Measurements from ENCODE around the gene PPIB. TPM values are rescaled to one million over a fixed set of nuclear protein-coding genes. Genes with fewer than 3 reads are reported as not detected.

The PPIB gene
- total and polyA plus RNA-seq, 2 experiments from 2014 or later: 398 to 870 TPM

GRCh38 chr15:64163659-64164362, 989 bp upstream of the PPIB start (continued):
- TF ChIP-seq REST (IDR thresholded peaks at IDR 0.05; ENCODE audit: unreplicated experiment) (no peak), JUNB (IDR thresholded peaks at IDR 0.05; ENCODE audit: unreplicated experiment) (no peak), STAT1 (IDR thresholded peaks at IDR 0.05; ENCODE audit: unreplicated experiment) (no peak), CREB1 (CRISPR knock-in tag; IDR thresholded peaks at IDR 0.05; ENCODE audit: low read depth) (no peak)

- peaks cover 18% of the 10 kb centered on the region; the same call in 1 of the 2 replicates for H3F3A ChIP-seq (replicated peaks; ENCODE audit: low read depth)
- peaks cover 24% of the 10 kb centered on the region for H3K4me1 Mint-ChIP-seq
- H3K79me2 ChIP-seq (replicated peaks; ENCODE audit: insufficient read depth): peaks cover 21% of the 10 kb centered on the region
- ATAC-seq (peak; percentile 46), DNase-seq (ENCODE audit: low spot score) (no peak)
- no peak for TF ChIP-seq POLR2AphosphoS5 (IDR thresholded peaks at IDR 0.05; ENCODE audit: low read depth)
- no peak for TF ChIP-seq ZNF462 (CRISPR knock-in tag; IDR thresholded peaks at IDR 0.05)
- no peak for TF ChIP-seq REST (IDR thresholded peaks at IDR 0.05; ENCODE audit: unreplicated experiment)
- TF ChIP-seq EZH2phosphoT487 (IDR thresholded peaks at IDR 0.05; ENCODE audit: unreplicated experiment): no peak
- no peak for TF ChIP-seq ZNF114 (CRISPR knock-in tag; IDR thresholded peaks at IDR 0.05)
- TF ChIP-seq STAT1 (IDR thresholded peaks at IDR 0.05; ENCODE audit: unreplicated experiment): no peak
- peaks cover 11% of the 10 kb centered on the region for H4K20me1 ChIP-seq (replicated peaks; ENCODE audit: insufficient read depth)
- H3K36me3 ChIP-seq (ENCODE audit: insufficient read depth): peaks cover 27% of the 10 kb centered on the region
- H3K4me2 ChIP-seq: peak overlapping the region; percentile 96
- H3K9me2 ChIP-seq (ENCODE audit: insufficient read depth): no peaks in the 10 kb centered on the region
- H3K4me3 Mint-ChIP-seq: peak overlapping the region; percentile 89
- peaks cover 38% of the 10 kb centered on the region for H3K36me3 Mint-ChIP-seq (ENCODE audit: low read depth)
- H3K27ac ChIP-seq (ENCODE audit: low read depth): peak overlapping the region; percentile 42
- no peaks in the 10 kb centered on the region for H3K27me3 ChIP-seq (ENCODE audit: insufficient read depth)
- H2AFZ ChIP-seq: 0 out of 2 replicates have a peak overlapping the region, but pooled peaks have one; percentile 5
- peaks cover 4% of the 10 kb centered on the region for H3K27me3 Mint-ChIP-seq (ENCODE audit: insufficient read depth, low read depth, poor library complexity)
- H3K27ac Mint-ChIP-seq: peak overlapping the region; percentile 82; the same call in 1 of the 2 replicates
- no peaks in the 10 kb centered on the region for H3K9me3 Mint-ChIP-seq
- peak overlapping the region; percentile 68 for H3K4me3 ChIP-seq
- H3K4me1 ChIP-seq (ENCODE audit: insufficient read depth): peaks cover 25% of the 10 kb centered on the region
Measured at GRCh38 chr15:64162478-64162868, 349 bp downstream of the PPIB start.
